HG03097 (cell line): Measurements from ENCODE around the gene RASSF4.

ENCODE experiments used
- ATAC-seq: cut with Tn5 transposase; IDR thresholded peaks from one replicate; pipeline ENCODE4 v1.9.1; 2021; ENCODE audit not compliant: unreplicated experiment, low FRiP score

RASSF4 gene

GRCh38 chr10:44974082-44974627, 14.6 kb downstream of the RASSF4 start:
- ATAC-seq, result no peak

- peak; percentile 65 for ATAC-seq
Observed at GRCh38 chr10:44974628-44975430, 15.2 kb downstream of the RASSF4 start.

- no peak for ATAC-seq
Observed at GRCh38 chr10:44975431-44976331, 16.1 kb downstream of the RASSF4 start.

- ATAC-seq, result no peak
Observed at GRCh38 chr10:44976352-44977198, 17.0 kb downstream of the RASSF4 start.

- no peak for ATAC-seq
Observed at GRCh38 chr10:44977287-44978212, 17.9 kb downstream of the RASSF4 start.

GRCh38 chr10:44978213-44978569, 18.6 kb downstream of the RASSF4 start:
- ATAC-seq, result no peak

- ATAC-seq, result peak; percentile 35
Observed at GRCh38 chr10:44978570-44979280, 19.1 kb downstream of the RASSF4 start, which contains the start of gene DEPP1. Gene DEPP1 (minus strand): TSS chr10:44978809. CDS start chr10:44978030, 779 bp downstream.

- no peak for ATAC-seq
Observed at GRCh38 chr10:44979281-44980191, 19.9 kb downstream of the RASSF4 start.

- no peak for ATAC-seq
Observed at GRCh38 chr10:44980309-44981171, 20.9 kb downstream of the RASSF4 start.

GRCh38 chr10:44981172-44982113, 21.8 kb downstream of the RASSF4 start:
- no peak for ATAC-seq

- ATAC-seq, result no peak
Observed at GRCh38 chr10:44982114-44982460, 22.5 kb downstream of the RASSF4 start.

GRCh38 chr10:44982496-44982895, 22.9 kb downstream of the RASSF4 start:
- ATAC-seq, result no peak

- ATAC-seq, result no peak
Observed at GRCh38 chr10:44983066-44983894, 23.7 kb downstream of the RASSF4 start.

GRCh38 chr10:44983895-44984278, 24.3 kb downstream of the RASSF4 start:
- no peak for ATAC-seq

GRCh38 chr10:44984671-44985101, 25.1 kb downstream of the RASSF4 start:
- ATAC-seq, result no peak
